Fibroblast of lung (primary cell): ENCODE measurements around the gene EPN3.

ENCODE experiments used
- CTCF ChIP-seq, 2 donors: IDR thresholded peaks in 1 of 2; conservative IDR thresholded peaks in 1 of 2; 1 replicate in 1 of 2; 2 replicates in 1 of 2; pipeline ENCODE4 v1.5.1; 2011 to 2012; ENCODE audit warnings: low read length in 2 of 2, control low read depth in 1 of 2, inconsistent platforms in 1 of 2, low read depth in 1 of 2, mild to moderate bottlenecking in 1 of 2
- EZH2 ChIP-seq: IDR thresholded peaks from 2 replicates; pipeline ENCODE4 v1.5.1; 2012; ENCODE audit warnings: low read length, control low read depth, mild to moderate bottlenecking; ENCODE audit errors: missing control alignments

GRCh38 chr17:50542795-50543774, 10.6 kb downstream of the EPN3 start:
- TF ChIP-seq CTCF (conservative IDR thresholded peaks at IDR 0.05 in 1 of 2, IDR thresholded peaks at IDR 0.05 in 1 of 2; ENCODE audit: low read depth in 1 of 2, low read length in 2 of 2), result no peak
- TF ChIP-seq EZH2, result no peak
